ENCODE results near the gene NSD2.

The NSD2 gene

DNA sequence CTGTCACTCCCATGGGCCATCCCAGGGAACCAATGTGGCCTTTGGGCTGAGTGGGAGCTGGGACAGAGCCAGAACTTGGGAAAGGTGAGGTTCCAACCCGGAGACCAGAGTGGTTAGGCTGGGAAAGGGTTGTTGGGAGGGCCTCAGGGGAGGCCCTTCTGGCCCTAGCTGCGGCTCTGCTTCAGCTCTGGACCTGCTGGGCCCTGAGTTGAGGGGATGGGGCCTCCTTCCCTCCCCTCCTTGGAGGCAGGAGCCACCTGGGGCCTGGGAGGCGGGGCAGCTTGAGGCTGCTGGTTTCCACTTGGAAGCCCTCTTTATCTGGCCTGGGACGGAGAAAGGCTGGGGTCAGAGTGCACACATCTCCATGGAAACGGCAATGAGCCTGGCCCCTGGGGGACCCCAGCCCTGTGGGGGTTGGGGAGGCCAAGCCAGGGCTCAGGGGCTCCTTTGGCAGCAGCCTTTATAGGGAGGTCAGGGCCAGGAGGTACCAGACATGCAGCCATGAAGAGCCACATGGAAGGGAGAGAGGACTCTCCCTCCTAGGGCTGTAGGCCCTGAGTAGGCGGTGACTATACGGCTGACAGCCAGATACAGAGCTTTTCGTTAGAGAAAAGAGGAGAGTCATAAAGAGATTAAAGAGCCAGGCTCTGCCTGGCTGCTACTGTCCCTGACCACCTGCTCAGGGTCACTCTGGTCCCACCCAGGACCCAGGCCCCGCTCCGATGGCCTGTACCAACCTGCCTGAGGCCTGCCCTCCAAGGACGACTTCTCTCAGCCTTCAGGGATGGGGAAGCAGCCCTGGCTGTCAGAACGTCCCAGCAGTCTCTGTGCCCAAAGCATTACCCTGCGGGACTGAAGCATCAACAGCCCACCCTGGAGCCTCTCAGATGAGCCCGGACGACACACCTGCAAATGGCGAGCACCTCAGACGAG is 6.9 kb upstream of the NSD2 start:
- ATAC-seq (replicated peaks), result no peak
- no peaks in the 10 kb centered on the region for H3K27me3 Mint-ChIP-seq
- no peak overlapping the region for H3K27ac Mint-ChIP-seq
- peaks cover 20 to 30% of the 10 kb centered on the region in 2 donors for H3K4me1 Mint-ChIP-seq
- DNase-seq, result no peak
- H3K9me3 Mint-ChIP-seq, result no peaks in the 10 kb centered on the region
- no peak overlapping the region for H3K4me3 Mint-ChIP-seq
- H3K36me3 Mint-ChIP-seq, result no peaks in the 10 kb centered on the region

DNA sequence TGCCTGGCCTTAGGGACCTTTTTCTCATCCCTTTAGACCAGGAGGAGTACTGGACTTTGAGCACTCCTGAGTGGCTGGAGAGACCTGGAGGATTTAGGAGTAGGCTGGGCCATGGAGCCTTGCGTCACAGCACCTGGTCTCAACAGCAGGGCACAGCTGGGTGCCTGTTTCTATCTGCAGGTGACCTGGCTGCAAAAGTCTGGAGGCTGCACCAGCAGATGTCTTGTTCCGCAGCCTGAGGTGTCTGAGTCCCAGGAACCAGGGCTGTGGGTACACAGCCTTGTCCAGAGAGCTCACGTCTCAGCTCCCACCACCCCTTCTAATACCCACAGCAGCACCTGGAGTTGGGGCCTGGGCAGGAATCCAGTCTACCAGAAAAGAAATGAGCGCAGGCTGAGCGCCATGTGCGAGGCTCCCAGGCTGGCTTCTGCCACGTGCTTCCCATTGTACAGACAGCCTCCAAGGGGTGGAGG is 5.0 kb upstream of the NSD2 start:
- H3K4me1 Mint-ChIP-seq, result peaks cover 21 to 34% of the 10 kb centered on the region in 2 donors
- ATAC-seq (replicated peaks), result no peak
- no peaks in the 10 kb centered on the region for H3K9me3 Mint-ChIP-seq
- DNase-seq, result no peak
- H3K36me3 Mint-ChIP-seq, result no peaks in the 10 kb centered on the region
- H3K27ac Mint-ChIP-seq, result peak overlapping the region; percentile 37
- no peaks in the 10 kb centered on the region for H3K27me3 Mint-ChIP-seq
- no peak overlapping the region for H3K4me3 Mint-ChIP-seq

DNA sequence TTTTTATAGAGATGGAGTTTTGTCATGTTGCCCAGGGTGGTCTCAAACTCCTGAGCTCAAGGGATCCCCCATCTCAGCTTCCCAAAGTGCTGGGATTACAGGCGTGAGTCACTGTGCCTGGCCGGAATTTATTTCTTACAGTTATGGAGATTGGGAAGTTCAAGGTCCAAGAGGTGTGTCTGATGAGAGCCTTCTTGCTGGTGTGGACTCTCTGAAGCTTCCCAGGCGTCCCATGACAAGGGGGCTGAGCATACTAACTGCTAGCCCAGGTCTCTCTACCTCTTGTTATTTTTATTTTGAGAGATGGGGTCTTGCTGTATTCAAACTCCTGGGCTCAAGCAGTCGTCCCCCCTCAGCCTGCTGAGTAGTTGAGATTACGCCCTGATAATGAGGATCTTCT is 2.9 kb upstream of the NSD2 start:
- H3K4me3 Mint-ChIP-seq, result no peak overlapping the region
- H3K36me3 Mint-ChIP-seq, result peaks cover 3 to 4% of the 10 kb centered on the region in 2 donors
- H3K27ac Mint-ChIP-seq, result no peak overlapping the region
- no peaks in the 10 kb centered on the region for H3K27me3 Mint-ChIP-seq
- no peaks in the 10 kb centered on the region for H3K9me3 Mint-ChIP-seq
- DNase-seq (no peak), ATAC-seq (replicated peaks) (no peak)
- peaks cover 12 to 25% of the 10 kb centered on the region in 2 donors for H3K4me1 Mint-ChIP-seq

DNA sequence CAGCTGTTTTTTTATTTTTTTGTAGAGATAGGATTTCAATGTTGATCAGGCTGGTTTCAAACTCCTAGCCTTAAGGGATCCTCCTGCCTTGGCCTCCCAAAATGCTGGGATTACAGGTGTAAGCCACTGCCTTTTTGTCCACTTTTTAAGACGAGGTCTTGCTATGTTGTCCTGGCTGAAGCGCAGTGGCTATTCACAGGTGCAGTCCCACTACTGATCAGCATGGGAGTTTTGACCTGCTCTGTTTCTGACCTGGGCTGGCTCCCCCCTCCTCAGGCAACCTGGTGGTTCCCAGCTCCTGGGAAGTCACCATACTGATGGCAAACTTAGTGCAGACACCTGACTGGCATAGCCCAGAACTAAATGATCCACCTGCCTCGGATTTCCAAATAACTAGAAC is 2.3 kb upstream of the NSD2 start:
- no peaks in the 10 kb centered on the region for H3K9me3 Mint-ChIP-seq
- no peaks in the 10 kb centered on the region for H3K27me3 Mint-ChIP-seq
- no peak overlapping the region for H3K4me3 Mint-ChIP-seq
- H3K4me1 Mint-ChIP-seq, result peaks cover 11 to 25% of the 10 kb centered on the region in 2 donors
- no peak overlapping the region for H3K27ac Mint-ChIP-seq
- ATAC-seq (replicated peaks) (no peak), DNase-seq (no peak)
- H3K36me3 Mint-ChIP-seq, result peaks cover 3 to 4% of the 10 kb centered on the region in 2 donors

DNA sequence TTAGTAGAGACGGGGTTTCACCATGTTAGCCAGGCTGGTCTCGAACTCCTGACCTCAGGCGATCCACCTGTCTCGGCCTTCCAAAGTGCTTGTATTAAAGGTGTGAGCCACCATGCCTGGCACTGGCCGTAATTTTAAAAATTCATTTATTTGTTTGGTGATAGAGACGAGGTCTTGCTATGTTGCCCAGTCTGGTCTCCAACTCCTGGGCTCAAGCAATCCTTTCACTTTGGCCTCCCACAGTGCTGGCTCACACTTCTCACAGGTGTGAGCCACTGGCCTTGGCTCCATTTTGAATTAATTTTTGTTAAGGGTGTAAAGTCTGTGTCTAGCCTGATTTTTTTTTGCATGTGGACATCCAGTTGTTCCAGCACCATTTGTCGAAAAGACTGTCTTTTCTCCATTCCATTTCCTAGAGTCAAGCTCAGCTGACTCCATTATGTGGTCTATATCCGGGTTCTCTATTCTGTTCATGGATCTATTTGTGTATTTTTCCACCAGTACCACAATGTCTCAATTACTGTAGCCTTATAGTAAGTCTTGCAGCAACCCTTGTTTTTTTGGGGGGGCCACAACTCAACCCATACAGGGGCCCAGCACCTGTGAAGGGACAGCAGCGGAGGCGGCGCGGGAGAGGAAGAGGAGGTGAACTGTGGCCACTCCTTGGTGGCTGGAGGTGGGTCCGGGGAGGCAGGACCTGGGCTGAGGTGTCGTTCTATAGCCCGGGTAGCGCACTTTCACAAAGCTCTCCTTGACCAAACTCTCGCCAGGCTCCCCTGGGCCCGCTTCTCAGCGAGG is 1.5 kb upstream of the NSD2 start:
- Mint-ChIP-seq H3K4me1 (peaks cover 18 to 33% of the 10 kb centered on the region in 2 donors), H3K27ac (peak overlapping the region; percentile 89), H3K36me3 (peaks cover 5 to 7% of the 10 kb centered on the region in 2 donors), H3K9me3 (no peaks in the 10 kb centered on the region), H3K27me3 (no peaks in the 10 kb centered on the region), H3K4me3 (peak overlapping the region; percentile 86 to 91)
- DNase-seq (no peak), ATAC-seq (replicated peaks) (peak; percentile 15 to 16)

DNA sequence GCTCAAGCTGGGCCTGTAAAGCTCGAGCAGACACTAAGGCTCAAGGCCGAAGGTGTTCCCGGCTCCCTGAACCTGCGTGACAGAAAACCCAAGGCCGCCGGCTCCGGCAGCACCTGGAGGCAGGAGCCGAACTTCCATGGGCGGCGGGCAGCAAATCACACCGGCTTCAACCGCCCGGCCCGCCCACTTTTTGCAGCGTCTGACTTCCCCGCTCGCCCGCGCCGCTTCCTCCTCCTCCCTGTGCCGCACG is 940 bp upstream of the NSD2 start:
- Mint-ChIP-seq H3K4me1 (peaks cover 18 to 33% of the 10 kb centered on the region in 2 donors), H3K9me3 (no peaks in the 10 kb centered on the region), H3K36me3 (peaks cover 5 to 7% of the 10 kb centered on the region in 2 donors), H3K27ac (peak overlapping the region; percentile 89), H3K4me3 (peak overlapping the region; percentile 86 to 91), H3K27me3 (no peaks in the 10 kb centered on the region)
- ATAC-seq (replicated peaks) (peak; percentile 68 to 72), DNase-seq (peak; percentile 80)

DNA sequence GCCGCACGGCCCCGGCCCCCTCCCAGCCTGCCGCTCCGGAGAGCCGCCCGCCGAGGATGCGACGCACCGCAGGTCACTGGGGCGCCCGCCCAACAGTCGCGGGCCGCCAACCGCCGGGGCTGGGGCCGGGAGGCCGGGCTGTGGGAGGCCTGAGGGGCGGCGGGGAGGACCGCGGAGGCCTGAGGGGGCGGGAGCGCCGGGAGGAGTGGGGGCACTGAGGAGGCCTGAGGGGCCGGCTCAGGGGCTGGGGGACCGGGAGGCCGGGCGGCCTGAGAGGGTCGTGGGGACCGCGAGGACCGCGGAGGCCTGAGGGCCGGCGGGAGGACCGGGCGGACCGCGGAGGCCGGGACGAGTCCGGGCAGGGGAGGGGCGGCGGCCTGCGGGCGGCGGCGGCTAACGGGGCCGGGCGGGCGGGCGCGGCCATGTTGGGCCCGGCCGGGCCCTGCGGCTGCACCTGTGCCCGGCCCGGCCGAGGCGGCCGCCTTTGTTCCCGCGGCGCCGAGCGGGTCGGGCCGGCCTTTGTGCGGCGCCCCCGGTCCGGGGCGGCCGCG is 353 bp downstream of the NSD2 start:
- Mint-ChIP-seq H3K4me1 (peaks cover 18 to 33% of the 10 kb centered on the region in 2 donors), H3K9me3 (no peaks in the 10 kb centered on the region), H3K27ac (no peak overlapping the region), H3K4me3 (peak overlapping the region; percentile 41 to 63), H3K27me3 (no peaks in the 10 kb centered on the region), H3K36me3 (peaks cover 5 to 7% of the 10 kb centered on the region in 2 donors)
- DNase-seq (peak; percentile 42), ATAC-seq (replicated peaks) (peak; percentile 9 to 10)

DNA sequence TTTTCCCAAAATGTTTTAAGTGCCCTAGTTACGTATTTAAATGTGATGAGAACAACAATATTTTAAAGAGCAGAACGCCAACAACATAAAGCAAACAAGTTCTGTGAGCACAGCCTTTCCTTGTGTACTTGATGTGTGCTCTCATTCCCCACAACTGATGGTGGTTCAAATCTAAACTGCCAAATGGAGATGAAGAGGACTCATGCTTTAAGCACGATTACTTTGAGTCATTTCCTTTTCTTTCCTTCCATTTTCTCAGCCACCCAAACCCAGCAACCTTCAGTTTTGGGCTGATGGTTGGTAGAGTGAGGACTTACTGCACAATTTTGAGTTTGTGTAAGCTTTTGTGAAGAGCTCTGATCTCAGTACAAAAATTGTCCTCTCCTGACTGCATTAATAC is 1.7 kb downstream of the NSD2 start:
- ATAC-seq (replicated peaks) (no peak), DNase-seq (no peak)
- peak overlapping the region; percentile 80 to 93 for H3K4me3 Mint-ChIP-seq
- no peaks in the 10 kb centered on the region for H3K9me3 Mint-ChIP-seq
- H3K36me3 Mint-ChIP-seq, result peaks cover 7% of the 10 kb centered on the region in 2 donors
- H3K27ac Mint-ChIP-seq, result peak overlapping the region; percentile 51
- peaks cover 23 to 42% of the 10 kb centered on the region in 2 donors for H3K4me1 Mint-ChIP-seq
- no peaks in the 10 kb centered on the region for H3K27me3 Mint-ChIP-seq

DNA sequence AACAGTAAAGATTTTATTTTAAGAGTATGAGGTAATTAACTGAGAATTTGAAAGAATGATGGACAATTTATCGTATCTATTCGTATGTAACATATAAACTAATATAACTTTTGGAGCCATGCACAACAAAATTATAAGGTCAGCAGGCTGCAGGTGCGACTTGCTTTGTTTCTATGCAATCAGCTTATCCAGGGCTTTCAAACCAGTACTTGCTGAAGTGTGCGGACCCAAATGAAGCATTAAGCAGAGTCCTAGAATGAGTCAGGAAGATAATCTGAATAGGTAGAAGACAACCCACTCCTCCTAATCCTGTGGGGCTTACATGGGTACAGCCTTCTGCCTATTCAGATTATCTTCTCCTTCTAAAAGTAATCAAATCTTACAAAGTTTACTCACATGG is 2.1 kb downstream of the NSD2 start:
- no peak for ATAC-seq (replicated peaks)
- DNase-seq, result no peak
- Mint-ChIP-seq H3K27ac (no peak overlapping the region), H3K36me3 (peaks cover 7% of the 10 kb centered on the region in 2 donors), H3K4me3 (peak overlapping the region in 1 of 2 donors; percentile 80), H3K4me1 (peaks cover 23 to 42% of the 10 kb centered on the region in 2 donors), H3K27me3 (no peaks in the 10 kb centered on the region), H3K9me3 (no peaks in the 10 kb centered on the region)

DNA sequence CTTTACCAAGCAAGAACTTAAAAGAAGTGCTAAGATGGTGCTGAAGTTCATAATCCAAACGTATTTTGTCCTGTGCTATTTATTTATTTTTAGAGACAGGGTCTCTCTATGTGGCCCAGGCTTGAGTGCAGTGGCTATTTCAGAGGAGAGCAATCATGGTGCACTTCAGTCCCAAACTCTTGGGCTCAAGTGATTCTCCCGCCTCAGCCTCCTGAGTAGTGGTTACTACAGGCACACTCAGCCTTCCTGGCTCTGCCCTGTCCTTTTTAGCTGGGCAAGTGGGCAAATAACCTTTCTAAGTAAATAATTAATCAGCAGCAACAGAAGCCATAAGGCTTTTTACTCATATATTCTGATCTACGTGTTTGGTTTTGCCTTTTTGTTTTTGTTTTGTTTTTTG is 2.6 kb downstream of the NSD2 start:
- Mint-ChIP-seq H3K4me3 (no peak overlapping the region), H3K27me3 (no peaks in the 10 kb centered on the region), H3K27ac (no peak overlapping the region), H3K9me3 (no peaks in the 10 kb centered on the region), H3K36me3 (peaks cover 7% of the 10 kb centered on the region in 2 donors), H3K4me1 (peaks cover 27 to 47% of the 10 kb centered on the region in 2 donors)
- no peak for ATAC-seq (replicated peaks)
- no peak for DNase-seq

DNA sequence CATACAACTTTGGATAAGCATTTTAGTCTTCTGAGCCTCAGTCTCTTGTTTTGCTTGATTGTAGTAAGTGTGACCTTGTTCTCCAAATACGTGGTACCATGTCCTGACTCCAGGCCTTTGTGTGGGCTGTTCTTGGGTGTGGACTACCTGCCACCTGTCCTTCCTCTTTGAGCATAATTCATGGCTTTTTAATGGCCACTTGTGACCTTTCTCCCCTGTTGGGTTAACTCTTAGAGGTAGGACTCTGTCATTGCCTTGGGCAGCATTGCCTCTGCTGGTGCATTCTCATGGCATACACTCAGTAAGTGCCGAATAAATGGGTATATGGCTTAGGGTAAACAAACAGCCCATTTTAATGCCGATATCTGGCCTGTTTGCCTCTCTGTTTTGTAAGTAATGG is 3.0 kb downstream of the NSD2 start:
- no peak overlapping the region for H3K27ac Mint-ChIP-seq
- H3K27me3 Mint-ChIP-seq, result no peaks in the 10 kb centered on the region
- ATAC-seq (replicated peaks), result no peak
- peaks cover 27 to 47% of the 10 kb centered on the region in 2 donors for H3K4me1 Mint-ChIP-seq
- DNase-seq, result no peak
- no peaks in the 10 kb centered on the region for H3K9me3 Mint-ChIP-seq
- peaks cover 7% of the 10 kb centered on the region in 2 donors for H3K36me3 Mint-ChIP-seq
- H3K4me3 Mint-ChIP-seq, result no peak overlapping the region

DNA sequence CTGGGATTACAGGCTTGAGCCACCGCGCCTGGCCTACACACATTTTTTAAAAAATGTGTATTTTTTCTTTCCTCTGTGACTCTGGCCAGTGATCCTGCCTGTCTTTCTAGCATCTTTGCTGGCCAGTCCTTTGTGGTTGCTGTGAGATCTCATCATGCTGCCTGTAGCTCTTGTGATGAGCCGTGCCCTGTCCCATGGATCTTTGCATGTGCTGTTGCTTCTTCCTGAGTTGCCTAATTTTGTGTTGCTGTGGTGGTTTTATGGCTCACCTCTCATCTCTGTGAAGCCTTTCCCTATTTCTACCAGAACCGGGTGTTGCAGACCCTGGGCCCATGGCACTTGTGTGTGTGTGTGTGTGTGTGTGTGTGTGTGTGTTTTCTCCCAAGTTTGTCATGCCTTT is 8.3 kb downstream of the NSD2 start:
- no peak for ATAC-seq (replicated peaks)
- H3K4me3 Mint-ChIP-seq, result no peak overlapping the region
- no peak overlapping the region for H3K27ac Mint-ChIP-seq
- peaks cover 6 to 14% of the 10 kb centered on the region in 2 donors for H3K36me3 Mint-ChIP-seq
- no peaks in the 10 kb centered on the region for H3K27me3 Mint-ChIP-seq
- no peak for DNase-seq
- no peaks in the 10 kb centered on the region for H3K9me3 Mint-ChIP-seq
- peaks cover 23 to 28% of the 10 kb centered on the region in 2 donors for H3K4me1 Mint-ChIP-seq

DNA sequence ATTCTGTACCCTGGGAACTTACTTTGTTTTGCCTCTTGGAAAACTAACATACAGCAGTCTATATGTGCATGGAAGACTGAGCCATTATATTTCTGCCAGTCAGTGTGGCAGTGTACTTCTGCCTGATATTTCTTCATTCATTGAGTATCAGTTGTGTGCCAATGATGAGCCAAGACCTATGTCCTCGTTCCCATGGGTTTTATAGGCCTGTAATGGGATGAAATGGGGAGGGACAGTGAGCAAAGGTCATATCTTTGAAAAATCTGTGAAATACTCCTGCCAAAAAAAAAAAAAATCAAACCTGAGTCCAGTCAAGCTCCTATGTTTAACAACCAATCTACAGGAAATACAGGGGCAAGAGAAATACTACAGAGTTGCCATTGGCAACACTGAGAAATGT is 9.1 kb downstream of the NSD2 start:
- H3K9me3 Mint-ChIP-seq, result no peaks in the 10 kb centered on the region

DNA sequence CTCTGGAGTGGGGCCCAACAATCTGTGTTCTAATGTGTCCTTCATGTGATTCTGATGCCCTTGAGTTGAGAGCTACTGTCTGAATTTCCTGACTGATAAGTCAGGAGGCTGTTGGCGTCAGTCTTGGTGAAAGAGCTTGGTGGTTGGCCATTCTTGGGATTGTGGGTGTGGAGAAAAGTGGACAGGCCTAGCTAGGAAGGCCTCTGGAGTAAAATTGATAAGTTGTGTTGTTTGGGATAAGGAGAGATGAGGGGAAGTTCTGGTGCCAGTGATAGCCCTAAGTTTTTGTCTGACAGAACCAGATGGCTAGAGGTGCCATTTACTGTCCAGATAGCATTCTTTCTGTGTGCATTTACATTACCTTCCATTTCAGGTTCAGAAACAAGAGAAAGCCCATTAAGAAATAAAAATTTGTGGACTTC is 11.7 kb downstream of the NSD2 start:
- Mint-ChIP-seq H3K4me1 (peaks cover 24 to 37% of the 10 kb centered on the region in 2 donors), H3K27ac (no peak overlapping the region), H3K4me3 (no peak overlapping the region), H3K9me3 (peaks cover 3% of the 10 kb centered on the region in 2 donors), H3K27me3 (no peaks in the 10 kb centered on the region), H3K36me3 (peaks cover 9 to 17% of the 10 kb centered on the region in 2 donors)
- DNase-seq (no peak), ATAC-seq (replicated peaks) (no peak)

More for the DNA sequence above, 9.1 kb downstream of the NSD2 start:
- peaks cover 22 to 26% of the 10 kb centered on the region in 2 donors for H3K4me1 Mint-ChIP-seq
- peaks cover 6 to 12% of the 10 kb centered on the region in 2 donors for H3K36me3 Mint-ChIP-seq
- H3K27ac Mint-ChIP-seq, result no peak overlapping the region
- ATAC-seq (replicated peaks) (no peak), DNase-seq (no peak)
- H3K27me3 Mint-ChIP-seq, result no peaks in the 10 kb centered on the region
- no peak overlapping the region for H3K4me3 Mint-ChIP-seq

Data from stimulated activated naive B cell treated with anti-CD40 and anti-IgM and Interleukin-4, amounts not matched to agents 10 μg/mL and 1 μg/mL and 100 μg/mL, for 72 hours (primary cell).